HG03457 (cell line): ENCODE measurements around the gene EIF2S2.

Experiments used
- ATAC-seq: cut with Tn5 transposase; IDR thresholded peaks from one replicate; pipeline ENCODE4 v1.9.1; 2021; ENCODE audit warnings: moderate number of reproducible peaks; ENCODE audit not compliant: unreplicated experiment

EIF2S2 gene

GRCh38 chr20:34122274-34122980 is 10.4 kb upstream of the EIF2S2 start:
- no peak for ATAC-seq

GRCh38 chr20:34120213-34120612 is 8.2 kb upstream of the EIF2S2 start:
- no peak for ATAC-seq

- no peak for ATAC-seq
Measured at GRCh38 chr20:34115232-34115631, 3.2 kb upstream of the EIF2S2 start.

GRCh38 chr20:34114809-34115208 is 2.8 kb upstream of the EIF2S2 start:
- ATAC-seq = no peak

- ATAC-seq = peak; percentile 11
Measured at GRCh38 chr20:34112600-34113101, 608 bp upstream of the EIF2S2 start.

GRCh38 chr20:34110745-34111641 is 1.1 kb downstream of the EIF2S2 start:
- no peak for ATAC-seq

- ATAC-seq = no peak
Measured at GRCh38 chr20:34110025-34110744, 1.9 kb downstream of the EIF2S2 start.

GRCh38 chr20:34109442-34109841 is 2.6 kb downstream of the EIF2S2 start:
- ATAC-seq = no peak

GRCh38 chr20:34108616-34109174 is 3.3 kb downstream of the EIF2S2 start:
- no peak for ATAC-seq

GRCh38 chr20:34105978-34106675 is 5.9 kb downstream of the EIF2S2 start:
- ATAC-seq = no peak

GRCh38 chr20:34104059-34104458 is 8.0 kb downstream of the EIF2S2 start:
- ATAC-seq = no peak

- no peak for ATAC-seq
Measured at GRCh38 chr20:34102342-34102741, 9.7 kb downstream of the EIF2S2 start.

- no peak for ATAC-seq
Measured at GRCh38 chr20:34100576-34100975, 11.5 kb downstream of the EIF2S2 start.

GRCh38 chr20:34099675-34100074 is 12.4 kb downstream of the EIF2S2 start:
- no peak for ATAC-seq

GRCh38 chr20:34098570-34098969 is 13.5 kb downstream of the EIF2S2 start:
- no peak for ATAC-seq

GRCh38 chr20:34096699-34097444 is 15.2 kb downstream of the EIF2S2 start:
- ATAC-seq = no peak

- ATAC-seq = no peak
Measured at GRCh38 chr20:34095825-34096224, 16.2 kb downstream of the EIF2S2 start.

- no peak for ATAC-seq
Measured at GRCh38 chr20:34093895-34094294, 18.1 kb downstream of the EIF2S2 start.

GRCh38 chr20:34091637-34092200 is 20.3 kb downstream of the EIF2S2 start:
- no peak for ATAC-seq
